Stimulated activated CD4-positive, alpha-beta T cell treated with anti-CD3 and anti-CD28 coated beads, Interleukin-2, amount 100 ng/mL, for 24 hours (primary cell): Measurements from ENCODE around the gene RNU6-9.
"Not testable (repeated sequence)": the region's sequence is repeated elsewhere in the genome, so short reads cannot be mapped to it uniquely, and the experiment has no call there.

Experiments used
- DNase-seq, 2 donors: peaks; one replicate each; pipeline ENCODE4 v3.0.0-alpha.2; 2020

The RNU6-9 gene

GRCh38 chr19:861756-862580, 31.3 kb upstream of the RNU6-9 start:
- peak; percentile 68 to 73 for DNase-seq

GRCh38 chr19:862581-863314, 30.5 kb upstream of the RNU6-9 start:
- DNase-seq: peak; percentile 82 to 83

- no peak for DNase-seq
Observed at GRCh38 chr19:863315-863620, 30.0 kb upstream of the RNU6-9 start.

GRCh38 chr19:866769-867300, 26.4 kb upstream of the RNU6-9 start:
- DNase-seq: no peak

GRCh38 chr19:867301-867793, 25.9 kb upstream of the RNU6-9 start:
- no peak for DNase-seq

GRCh38 chr19:867855-868457, 25.3 kb upstream of the RNU6-9 start:
- DNase-seq: no peak

- DNase-seq: no peak
Observed at GRCh38 chr19:868458-869244, 24.6 kb upstream of the RNU6-9 start.

- no peak for DNase-seq
Observed at GRCh38 chr19:869245-870177, 23.8 kb upstream of the RNU6-9 start.

- no peak for DNase-seq
Observed at GRCh38 chr19:870314-870713, 23.0 kb upstream of the RNU6-9 start.

GRCh38 chr19:870963-871401, 22.3 kb upstream of the RNU6-9 start:
- no peak for DNase-seq

GRCh38 chr19:871446-872265, 21.6 kb upstream of the RNU6-9 start:
- DNase-seq: peak; percentile 21 to 36

GRCh38 chr19:872266-872951, 20.9 kb upstream of the RNU6-9 start:
- peak; percentile 80 to 81 for DNase-seq

- DNase-seq: peak; percentile 61 to 65
Observed at GRCh38 chr19:873084-873483, 20.2 kb upstream of the RNU6-9 start.

- DNase-seq: no peak
Observed at GRCh38 chr19:873561-874041, 19.7 kb upstream of the RNU6-9 start.

- no peak for DNase-seq
Observed at GRCh38 chr19:875265-875879, 17.9 kb upstream of the RNU6-9 start.

GRCh38 chr19:876089-876488, 17.2 kb upstream of the RNU6-9 start:
- no peak for DNase-seq

- no peak for DNase-seq
Observed at GRCh38 chr19:876780-877314, 16.4 kb upstream of the RNU6-9 start.

GRCh38 chr19:877992-878660, 15.2 kb upstream of the RNU6-9 start:
- DNase-seq: not testable (repeated sequence)
